GM12891 (cell line): ENCODE results near the gene FAF1.

Experiments used
- POLR2A ChIP-seq: IDR thresholded peaks from 2 replicates; pipeline ENCODE4 v1.6.1; 2011; ENCODE audit warnings: low read depth, low read length, control low read depth
- POLR2AphosphoS5 ChIP-seq: IDR thresholded peaks from 2 replicates; pipeline ENCODE4 v1.6.1; 2011; ENCODE audit warnings: low read depth, low read length, control low read depth

GRCh38 chr1:50610563-50610962 lies 349.5 kb downstream of the FAF1 start:
- TF ChIP-seq POLR2A = no peak
- no peak for TF ChIP-seq POLR2AphosphoS5
